HPDE6-E6E7 (cell line): Measurements from ENCODE around the gene KIF6.
"Not testable (repeated sequence)": the region's sequence is repeated elsewhere in the genome, so short reads cannot be mapped to it uniquely, and the experiment has no call there.

Experiments
- DNase-seq: peaks from one replicate; pipeline ENCODE4 v3.0.0; 2011; ENCODE audit warnings: missing footprints; ENCODE audit errors: extremely low spot score

Gene KIF6

GRCh38 chr6:39289490-39289889, 435.7 kb downstream of the KIF6 start:
- DNase-seq = no peak

- DNase-seq = no peak
Measured at GRCh38 chr6:39287601-39288000, 437.6 kb downstream of the KIF6 start.

- not testable (repeated sequence) for DNase-seq
Measured at GRCh38 chr6:39286596-39286995, 438.6 kb downstream of the KIF6 start.

GRCh38 chr6:39282774-39283173, 442.4 kb downstream of the KIF6 start:
- no peak for DNase-seq

GRCh38 chr6:39281312-39281980, 443.8 kb downstream of the KIF6 start:
- no peak for DNase-seq

- peak; percentile 89 for DNase-seq
Measured at GRCh38 chr6:39280247-39280731, 444.9 kb downstream of the KIF6 start.
